A673 (cell line): Measurements from ENCODE around the gene PCARE. TPM values are rescaled to one million over a fixed set of nuclear protein-coding genes. Genes with fewer than 3 reads are reported as not detected.

ENCODE experiments used
- BruUV-seq: library from RNA; stranded (reverse); fragments of 400-500 nt; replicated peaks from 2 replicates; lab custom pipeline; 2021; lab: Mats Ljungman, UMichigan
- CTCF ChIA-PET: fragments of 300-600 bp; sonication (Branson Sonifier 250); formaldehyde crosslinking; loops from one replicate; lab custom pipeline; 2022; ENCODE audit warnings: antibody characterized with exemption; lab: Charles Lee
- POLR2A ChIA-PET: fragments of 300-600 bp; sonication (Branson Sonifier 250); formaldehyde crosslinking; loops from one replicate; lab custom pipeline; 2022; ENCODE audit warnings: antibody characterized with exemption; ENCODE audit not compliant: low non-redundant PET; lab: Charles Lee
- DNase-seq: peaks from one replicate; pipeline ENCODE4 v3.0.0-alpha.2; 2015; ENCODE audit warnings: low spot score
- H3K27ac ChIP-seq: fragments of 200-600 bp; sonication (generic); 2 replicates; pipeline ENCODE4 v1.5.1; 2016; ENCODE audit warnings: mixed run types, low read depth, mild to moderate bottlenecking, mixed read lengths, antibody characterized with exemption, low read length; ENCODE audit not compliant: poor library complexity, severe bottlenecking
- H3K27me3 ChIP-seq: fragments of 200-600 bp; sonication (generic); replicated peaks from 2 replicates; pipeline ENCODE4 v1.6.1; 2017; ENCODE audit warnings: mixed run types, low read depth, mild to moderate bottlenecking, mixed read lengths, antibody characterized with exemption, low read length; ENCODE audit not compliant: insufficient read depth, poor library complexity
- H3K36me3 ChIP-seq: fragments of 200-600 bp; sonication (generic); 2 replicates; pipeline ENCODE4 v1.6.1; 2016; ENCODE audit warnings: mixed run types, mild to moderate bottlenecking, mixed read lengths, antibody characterized with exemption, low read length; ENCODE audit not compliant: insufficient read depth, poor library complexity, severe bottlenecking
- H3K4me1 ChIP-seq: fragments of 200-600 bp; sonication (generic); 2 replicates; pipeline ENCODE4 v1.6.1; 2017; ENCODE audit warnings: mixed run types, mild to moderate bottlenecking, mixed read lengths, antibody characterized with exemption, low read length; ENCODE audit not compliant: insufficient read depth, poor library complexity, severe bottlenecking
- H3K4me3 ChIP-seq: fragments of 200-600 bp; sonication (generic); 2 replicates; pipeline ENCODE4 v1.5.1; 2016; ENCODE audit warnings: low read depth, mixed run types, mild to moderate bottlenecking, mixed read lengths, low read length; ENCODE audit not compliant: poor library complexity, severe bottlenecking
- H3K9me3 ChIP-seq: fragments of 200-600 bp; sonication (generic); 2 replicates; pipeline ENCODE4 v1.6.1; 2016; ENCODE audit warnings: mixed run types, low read depth, mild to moderate bottlenecking, mixed read lengths, antibody characterized with exemption, low read length; ENCODE audit not compliant: poor library complexity, severe bottlenecking
- CTCF ChIP-seq: fragments of 300-800, 200-600 bp; sonication (generic); conservative IDR thresholded peaks from 2 replicates; pipeline ENCODE4 v1.5.1; 2017; ENCODE audit warnings: low read depth, mild to moderate bottlenecking, antibody characterized with exemption, low read length, moderate library complexity, mixed read lengths
- EZH2 ChIP-seq: fragments of 200-600 bp; sonication (generic); IDR thresholded peaks from 2 replicates; pipeline ENCODE4 v1.6.1; 2017; ENCODE audit warnings: borderline replicate concordance, low read depth, mild to moderate bottlenecking, mixed read lengths, antibody characterized with exemption, low read length; ENCODE audit not compliant: poor library complexity, severe bottlenecking
- intact Hi-C: fragments of 100-400 bp; cut with micrococcal nuclease; formaldehyde crosslinking; loops from one replicate; pipeline ENCODE4 v1.10.0; 2022; ENCODE audit not compliant: unreplicated experiment
- total RNA-seq: library from RNA; stranded (reverse); gene quantifications from 2 replicates; pipeline ENCODE4 v1.2.3, GENCODE V29; 2021

The PCARE gene
- total RNA-seq, 1 experiment from 2014 or later = not detected

DNA sequence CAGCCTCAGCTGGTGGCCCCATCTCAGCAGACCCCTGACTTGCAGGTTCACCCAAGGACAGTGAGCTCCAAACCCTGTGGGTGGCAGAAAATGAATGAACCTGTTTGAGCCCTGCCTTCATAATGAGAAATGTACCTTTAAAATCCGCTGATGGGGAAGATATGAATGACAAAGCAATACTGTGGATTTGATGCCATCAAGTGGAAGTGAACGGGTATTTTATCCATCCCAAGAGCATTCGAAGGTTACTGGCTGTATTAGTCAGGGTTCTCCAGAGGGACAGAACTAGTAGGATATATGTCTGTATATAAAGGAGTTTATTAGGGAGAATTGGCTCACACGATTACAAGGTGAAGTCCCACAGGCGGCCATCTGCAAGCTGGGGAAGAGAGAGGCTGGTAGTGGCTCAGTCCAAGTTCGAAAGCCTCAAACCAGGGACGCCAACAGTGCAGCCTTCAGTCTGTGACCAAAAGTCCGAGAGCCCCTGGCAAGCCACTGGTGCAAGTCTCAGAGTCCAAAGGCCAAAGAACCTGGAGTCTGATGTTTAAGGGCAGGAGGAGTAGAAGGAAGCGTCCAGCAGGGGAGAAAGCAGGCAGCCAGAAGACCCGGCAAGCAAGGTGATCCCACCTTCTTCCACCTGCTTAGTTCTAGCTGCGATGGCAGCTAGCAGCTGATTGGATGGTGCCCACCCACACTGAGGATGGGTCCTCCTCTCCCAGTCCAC lies 61.1 kb downstream of the PCARE start:
- ChIA-PET POLR2A (no interaction called here), CTCF (no interaction called here)
- intact Hi-C loops = no loop called here
- TF ChIP-seq CTCF = no peak
- no peak for TF ChIP-seq EZH2
- Histone ChIP-seq H3K27ac (no peak overlapping the region), H3K4me3 (no peak overlapping the region), H3K27me3 (no peaks in the 10 kb centered on the region), H3K9me3 (no peaks in the 10 kb centered on the region), H3K36me3 (no peaks in the 10 kb centered on the region), H3K4me1 (peaks cover 16% of the 10 kb centered on the region)
- BruUV-seq = no TSS peak
- DNase-seq = peak; percentile 19

DNA sequence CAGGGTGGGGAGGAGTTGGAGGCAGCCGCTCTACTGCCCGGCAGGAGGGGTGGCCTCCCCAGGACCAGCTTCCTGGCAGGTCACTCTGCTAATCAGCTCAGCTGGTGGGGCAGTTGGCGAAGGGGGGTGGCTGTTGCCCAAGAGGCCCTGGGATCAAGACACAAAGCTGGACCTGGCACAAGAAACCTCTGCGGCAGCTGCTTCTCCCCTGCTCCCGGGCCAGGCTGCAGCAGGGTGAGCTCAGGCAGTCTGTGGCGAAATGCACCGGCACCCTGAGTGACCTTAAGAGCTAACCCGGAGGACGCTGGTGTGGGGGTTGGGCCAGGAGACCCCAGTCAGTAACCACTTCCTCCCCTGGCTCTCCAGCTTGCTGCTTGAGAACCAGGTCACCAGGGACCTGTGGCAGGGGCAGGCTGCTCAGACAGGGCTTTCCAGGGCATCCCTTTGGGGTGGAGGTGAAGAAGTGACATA lies 62.1 kb downstream of the PCARE start:
- no TSS peak for BruUV-seq
- Histone ChIP-seq H3K4me3 (no peak overlapping the region), H3K9me3 (no peaks in the 10 kb centered on the region), H3K27ac (no peak overlapping the region), H3K4me1 (peaks cover 16% of the 10 kb centered on the region), H3K36me3 (no peaks in the 10 kb centered on the region), H3K27me3 (no peaks in the 10 kb centered on the region)
- no peak for TF ChIP-seq EZH2
- no peak for TF ChIP-seq CTCF
- no peak for DNase-seq
- ChIA-PET CTCF (interaction anchor here (0.5 kb wide), 1 partner anchor 153 kb away, joined by 3 read pairs; no protein-coding TSS in a partner anchor), POLR2A (no interaction called here)
- intact Hi-C loops = no loop called here

Other genes starting within 250 kb of the PCARE start
- gene TRMT61B, start 204.2 kb downstream of the PCARE start, total RNA-seq = 18.3 and 21.3 TPM in 2 replicates
- 121 and 145 TPM in 2 replicates for gene WDR43, start 179.9 kb downstream of the PCARE start, total RNA-seq
- gene TOGARAM2, start 93.2 kb downstream of the PCARE start, total RNA-seq = 0.31 and 0.75 TPM in 2 replicates
- gene CLIP4, start 40.9 kb upstream of the PCARE start, total RNA-seq = 14.9 and 18.2 TPM in 2 replicates